Common myeloid progenitor, CD34-positive (primary cell): Measurements from ENCODE around the gene DNAI1.
A peak's percentile ranks its signal among the peaks of the same experiment; 100 is the strongest.
"Not testable (repeated sequence)": the region's sequence is repeated elsewhere in the genome, so short reads cannot be mapped to it uniquely, and the experiment has no call there.

Source experiments
- CTCF ChIA-PET: fragments of 350-600 bp; sonication (Branson Sonifier 250); formaldehyde crosslinking; loops from one replicate; lab custom pipeline; 2021; ENCODE audit warnings: antibody characterized with exemption; lab: Charles Lee
- POLR2A ChIA-PET: fragments of 350-600 bp; sonication (Branson Sonifier 250); formaldehyde crosslinking; loops from one replicate; lab custom pipeline; 2021; ENCODE audit warnings: antibody characterized with exemption; lab: Charles Lee
- DNase-seq, 3 donors: peaks; one replicate each; pipeline versions ENCODE4 v3.0.0 to v3.0.0-alpha.2; 2013
- H3K27ac ChIP-seq, 2 experiments: 1 replicate in 1 of 2; 2 replicates in 1 of 2; pipeline ENCODE4 v1.7.0; 2013; ENCODE audit warnings: inconsistent platforms in 2 of 2, low read length in 2 of 2, mild to moderate bottlenecking in 2 of 2, low read depth in 1 of 2, moderate library complexity in 1 of 2; ENCODE audit not compliant: severe bottlenecking in 2 of 2, insufficient read depth in 1 of 2, poor library complexity in 1 of 2
- H3K27me3 ChIP-seq, 5 experiments: replicated peaks in 2 of 5; 1 replicate in 3 of 5; 2 replicates in 2 of 5; pipeline versions ENCODE4 v1.6.1 to v1.7.0; 2013; ENCODE audit warnings: low read length in 4 of 5, mild to moderate bottlenecking in 2 of 5, moderate library complexity in 2 of 5, inconsistent platforms in 1 of 5; ENCODE audit not compliant: insufficient read depth in 5 of 5, control insufficient read depth in 4 of 5
- H3K36me3 ChIP-seq, 4 experiments: 1 replicate in 2 of 4; 2 replicates in 2 of 4; pipeline versions ENCODE4 v1.6.1 to v1.7.0; 2013; ENCODE audit warnings: low read length in 3 of 4, control low read depth in 1 of 4, mild to moderate bottlenecking in 1 of 4; ENCODE audit not compliant: control insufficient read depth in 4 of 4, insufficient read depth in 4 of 4
- H3K4me1 ChIP-seq, 4 experiments: 1 replicate in 3 of 4; 2 replicates in 1 of 4; pipeline versions ENCODE4 v1.6.1 to v1.7.1; 2013; ENCODE audit warnings: low read length in 3 of 4, mild to moderate bottlenecking in 3 of 4, control low read depth in 1 of 4, inconsistent platforms in 1 of 4, moderate library complexity in 1 of 4; ENCODE audit not compliant: control insufficient read depth in 4 of 4, insufficient read depth in 4 of 4; ENCODE audit errors: control extremely low read depth in 1 of 4
- H3K4me3 ChIP-seq, 7 experiments: 1 replicate in 4 of 7; 2 replicates in 3 of 7; pipeline versions ENCODE4 v1.5.1 to v1.7.0; 2013; ENCODE audit warnings: mild to moderate bottlenecking in 7 of 7, low read length in 6 of 7, moderate library complexity in 6 of 7, inconsistent platforms in 2 of 7, low read depth in 2 of 7, control low read depth in 1 of 7; ENCODE audit not compliant: insufficient read depth in 4 of 7, control insufficient read depth in 1 of 7; ENCODE audit errors: extremely low read depth in 1 of 7
- H3K9me3 ChIP-seq, 5 experiments: 1 replicate in 4 of 5; 2 replicates in 1 of 5; pipeline versions ENCODE4 v1.6.1 to v1.7.1; 2013; ENCODE audit warnings: low read length in 4 of 5, mild to moderate bottlenecking in 2 of 5, inconsistent platforms in 1 of 5, low read depth in 1 of 5, moderate library complexity in 1 of 5; ENCODE audit not compliant: control insufficient read depth in 4 of 5, insufficient read depth in 2 of 5; ENCODE audit errors: control extremely low read depth in 1 of 5
- WGBS: methylation state at CpG from one replicate; pipeline ENCODE4 v1.1.5; 2013; ENCODE audit not compliant: insufficient coverage; 5-methylcytosine and 5-hydroxymethylcytosine counted together

Gene DNAI1

GRCh38 chr9:34426347-34427074 is 32.1 kb upstream of the DNAI1 start:
- Histone ChIP-seq H3K27me3 (no peaks in the 10 kb centered on the region), H3K4me1 (no peaks in the 10 kb centered on the region), H3K4me3 (no peak overlapping the region), H3K36me3 (no peaks in the 10 kb centered on the region), H3K27ac (no peak overlapping the region), H3K9me3 (no peaks in the 10 kb centered on the region)
- no peak for DNase-seq
- WGBS = 89% methylated on average over 5 of the region's 5 CpGs
- POLR2A ChIA-PET = no interaction called here
- CTCF ChIA-PET = no interaction called here

GRCh38 chr9:34428325-34428958 is 30.2 kb upstream of the DNAI1 start:
- no peaks in the 10 kb centered on the region for H3K4me1 ChIP-seq
- no peaks in the 10 kb centered on the region for H3K9me3 ChIP-seq
- H3K27ac ChIP-seq = no peak overlapping the region
- no peaks in the 10 kb centered on the region for H3K36me3 ChIP-seq
- H3K4me3 ChIP-seq = no peak overlapping the region
- no peak for DNase-seq
- no peaks in the 10 kb centered on the region for H3K27me3 ChIP-seq
- ChIA-PET POLR2A (no interaction called here), CTCF (interaction anchor here (1.0 to 4.7 kb wide), 5 partner anchors 12 to 73 kb away, joined by 3 to 25 read pairs (median 4); no protein-coding TSS in a partner anchor)
- 100% methylated on average over 2 of the region's 2 CpGs for WGBS

GRCh38 chr9:34430843-34431437 is 27.7 kb upstream of the DNAI1 start:
- WGBS = 68% methylated on average over 3 of the region's 4 CpGs
- Histone ChIP-seq H3K27ac (no peak overlapping the region), H3K4me3 (no peak overlapping the region), H3K9me3 (no peaks in the 10 kb centered on the region), H3K27me3 (no peaks in the 10 kb centered on the region), H3K4me1 (no peaks in the 10 kb centered on the region), H3K36me3 (no peaks in the 10 kb centered on the region)
- ChIA-PET POLR2A (interaction anchor here (0.7 kb wide), 1 partner anchor 158 kb away, joined by 6 read pairs; no protein-coding TSS in a partner anchor), CTCF (interaction anchor here (0.6 to 4.7 kb wide), 14 partner anchors 16 to 117 kb away, joined by 3 to 25 read pairs (median 3); partner anchors contain the start of gene MYORG)
- peak; percentile 59 to 83 (median 81) for DNase-seq

- Histone ChIP-seq H3K9me3 (no peaks in the 10 kb centered on the region), H3K4me1 (no peaks in the 10 kb centered on the region), H3K27me3 (no peaks in the 10 kb centered on the region), H3K4me3 (no peak overlapping the region), H3K27ac (no peak overlapping the region), H3K36me3 (no peaks in the 10 kb centered on the region)
- no peak for DNase-seq
- ChIA-PET CTCF (interaction anchor here (0.7 to 4.7 kb wide), 14 partner anchors 9 to 172 kb away, joined by 3 to 25 read pairs (median 4); no protein-coding TSS in a partner anchor), POLR2A (no interaction called here)
- 100% methylated on average over 1 of the region's 2 CpGs for WGBS
Measured at GRCh38 chr9:34431667-34432066, 26.9 kb upstream of the DNAI1 start.

- Histone ChIP-seq H3K27me3 (no peaks in the 10 kb centered on the region), H3K36me3 (no peaks in the 10 kb centered on the region), H3K4me1 (peaks cover 0 to 19% (median 13%) of the 10 kb centered on the region in 4 experiments), H3K4me3 (no peak overlapping the region), H3K27ac (no peak overlapping the region), H3K9me3 (no peaks in the 10 kb centered on the region)
- 68% methylated on average over 6 of the region's 14 CpGs for WGBS
- POLR2A ChIA-PET = no interaction called here
- CTCF ChIA-PET = interaction anchor here (0.6 to 6.7 kb wide), 24 partner anchors 10 to 196 kb away, joined by 3 to 60 read pairs (median 3); no protein-coding TSS in a partner anchor
- peak; percentile 84 to 93 (median 87) for DNase-seq
Measured at GRCh38 chr9:34437006-34437925, 21.3 kb upstream of the DNAI1 start.

- CTCF ChIA-PET = interaction anchor here (0.7 to 6.7 kb wide), 19 partner anchors 9 to 200 kb away, joined by 3 to 60 read pairs (median 4); partner anchors contain the start of genes DNAI1 and SIGMAR1
- not testable (repeated sequence) for H3K27me3 ChIP-seq
Measured at GRCh38 chr9:34437926-34438307, 20.7 kb upstream of the DNAI1 start.

More at GRCh38 chr9:34437926-34438307, 20.7 kb upstream of the DNAI1 start:
- H3K4me3 ChIP-seq, H3K27ac ChIP-seq, DNase-seq, H3K36me3 ChIP-seq, H3K9me3 ChIP-seq, POLR2A ChIA-PET: not testable (repeated sequence)
- 96% methylated on average over 24 of the region's 28 CpGs for WGBS
- peaks cover 0 to 19% (median 13%) of the 10 kb centered on the region in 4 experiments for H3K4me1 ChIP-seq
